K562 (cell line): ENCODE data around the gene TNFRSF13B. TPM values are rescaled to one million over a fixed set of nuclear protein-coding genes. Genes with fewer than 3 reads are reported as not detected.

Experiments used
- ATAC-seq: fragments of 200-7000 bp; cut with Tn5 transposase; 3 replicates; pipeline ENCODE4 v1.9.1; 2020; ENCODE audit warnings: moderate library complexity
- BruUV-seq: library from RNA; stranded (reverse); fragments of 400-500 nt; replicated peaks from 2 replicates; lab custom pipeline; 2021; lab: Mats Ljungman, UMichigan
- CTCF ChIA-PET: fragments of 300-600 bp; formaldehyde crosslinking; extraction: SDS; loops from one replicate; lab custom pipeline; 2021; ENCODE audit warnings: low intra/inter-chr PET ratio; lab: Yijun Ruan, JAX
- POLR2A ChIA-PET: fragments of 300-600, 350-650 bp; sonication (Branson Sonifier 250); formaldehyde crosslinking; extraction: SDS; loops from one replicate; lab custom pipeline; 2021; ENCODE audit warnings: antibody characterized with exemption, inconsistent platforms; lab: Yijun Ruan, JAX
- DNase-seq, 4 experiments: peaks; one replicate each; pipeline versions ENCODE4 v3.0.0 to v3.0.0-alpha.2; 2011 to 2018; ENCODE audit warnings: low spot score in 3 of 4, mixed read lengths in 3 of 4; ENCODE audit errors: extremely low read depth in 1 of 4
- FAIRE-seq: peaks from 2 replicates; lab custom pipeline; 2011; peaks lifted over from hg19 to GRCh38; lab: Jason Lieb, UNC
- H2AFZ ChIP-seq: 2 replicates; pipeline ENCODE4 v1.6.0; 2011; ENCODE audit warnings: low read depth, low read length, control low read depth, inconsistent platforms
- H3K27ac ChIP-seq: fragments of 200-600 bp; 3 replicates; pipeline ENCODE4 v1.8.0; 2011; ENCODE audit warnings: low read depth, mild to moderate bottlenecking, control low read depth, inconsistent platforms, low read length, moderate library complexity, mixed read lengths; ENCODE audit errors: extremely low read depth
- H3K27me3 ChIP-seq, 2 experiments: fragments of 300-600 bp in 1 of 2; 2 replicates in 1 of 2; 3 replicates in 1 of 2; pipeline versions ENCODE4 v1.6.0 to v1.8.0; 2011; ENCODE audit warnings: inconsistent platforms in 2 of 2, low read length in 2 of 2, mild to moderate bottlenecking in 1 of 2, mixed read lengths in 1 of 2, moderate library complexity in 1 of 2; ENCODE audit not compliant: control insufficient read depth in 2 of 2, insufficient read depth in 2 of 2
- H3K36me3 ChIP-seq: fragments of 300-600 bp; 3 replicates; pipeline ENCODE4 v1.8.0; 2011; ENCODE audit warnings: mild to moderate bottlenecking, low read length, inconsistent platforms; ENCODE audit not compliant: control insufficient read depth, insufficient read depth
- H3K4me1 ChIP-seq, 2 experiments: fragments of 200-600 bp in 1 of 2; replicated peaks in 1 of 2; 2 replicates in 1 of 2; 3 replicates in 1 of 2; pipeline versions ENCODE4 v1.5.1 to v1.8.0; 2011; ENCODE audit warnings: inconsistent platforms in 2 of 2, low read length in 2 of 2, mild to moderate bottlenecking in 1 of 2, mixed read lengths in 1 of 2, moderate library complexity in 1 of 2; ENCODE audit not compliant: control insufficient read depth in 2 of 2, insufficient read depth in 2 of 2
- H3K4me2 ChIP-seq: 2 replicates; pipeline ENCODE4 v1.6.1; 2011; ENCODE audit warnings: low read length, control low read depth, inconsistent platforms, mixed read lengths; ENCODE audit not compliant: insufficient read depth
- H3K4me3 ChIP-seq: fragments of 200-600 bp; sonication (generic), shearing (Covaris generic); 2 replicates; pipeline ENCODE4 v1.5.1; 2016; ENCODE audit warnings: control low read depth, inconsistent platforms
- H3K79me2 ChIP-seq: fragments of 200-600 bp; 3 replicates; pipeline ENCODE4 v1.8.0; 2011; ENCODE audit warnings: low read length, inconsistent platforms; ENCODE audit not compliant: control insufficient read depth, insufficient read depth
- H3K9ac ChIP-seq, 2 experiments: 2 replicates each; pipeline versions ENCODE4 v1.6.0 to v1.6.1; 2011; ENCODE audit warnings: low read depth in 2 of 2, low read length in 2 of 2, control low read depth in 1 of 2, inconsistent platforms in 1 of 2, mild to moderate bottlenecking in 1 of 2, mixed read lengths in 1 of 2; ENCODE audit not compliant: insufficient read depth in 1 of 2
- H3K9me1 ChIP-seq: one replicate; pipeline ENCODE4 v1.6.0; 2011; ENCODE audit warnings: inconsistent platforms, mild to moderate bottlenecking, low read length, moderate library complexity; ENCODE audit not compliant: control insufficient read depth, insufficient read depth
- H3K9me3 ChIP-seq: replicated peaks from 2 replicates; pipeline ENCODE4 v1.5.1; 2011; ENCODE audit warnings: low read depth, low read length, inconsistent platforms; ENCODE audit not compliant: control insufficient read depth, insufficient read depth
- H4K20me1 ChIP-seq: replicated peaks from 2 replicates; pipeline ENCODE4 v1.6.1; 2011; ENCODE audit warnings: low read length, inconsistent platforms, mixed read lengths; ENCODE audit not compliant: control insufficient read depth, insufficient read depth
- ARID2 ChIP-seq: fragments of 450-650 bp; IDR thresholded peaks from 2 replicates; pipeline ENCODE4 v1.6.1; 2017; ENCODE audit warnings: antibody characterized with exemption, mild to moderate bottlenecking
- BRF1 ChIP-seq: IDR thresholded peaks from 3 replicates; pipeline ENCODE4 v1.6.1; 2011; ENCODE audit warnings: borderline replicate concordance, mild to moderate bottlenecking; ENCODE audit not compliant: insufficient read length; ENCODE audit errors: extremely low read depth
- CREB3 ChIP-seq: fragments of 450-650 bp; conservative IDR thresholded peaks from 2 replicates; pipeline ENCODE4 v1.6.1; 2016; ENCODE audit warnings: missing genetic modification characterization, low read depth, mild to moderate bottlenecking, missing compliant biosample characterization, moderate library complexity
- CSDE1 ChIP-seq, 2 experiments: fragments of 450-650 bp; IDR thresholded peaks; 2 replicates each; pipeline ENCODE4 v1.6.1; 2016; ENCODE audit warnings: mild to moderate bottlenecking in 1 of 2
- ESRRB ChIP-seq: fragments of 250-450 bp; sonication (Bioruptor Pico); IDR thresholded peaks from 2 replicates; pipeline ENCODE4 v1.5.0; 2020; ENCODE audit warnings: mild to moderate bottlenecking, moderate library complexity, borderline replicate concordance
- FOSL1 ChIP-seq: fragments of 200-800 bp; sonication (Bioruptor generic); conservative IDR thresholded peaks from 2 replicates; pipeline ENCODE4 v1.6.1; 2016; ENCODE audit warnings: missing genetic modification characterization, missing compliant biosample characterization
- FOXK2 ChIP-seq, 2 experiments: fragments of 450-650 bp; IDR thresholded peaks in 1 of 2; conservative IDR thresholded peaks in 1 of 2; 2 replicates each; pipeline ENCODE4 v1.6.1; 2016; ENCODE audit warnings: low read depth in 2 of 2, mild to moderate bottlenecking in 1 of 2
- HDAC2 ChIP-seq: fragments of 450-650 bp; IDR thresholded peaks from 2 replicates; pipeline ENCODE4 v1.6.1; 2016; ENCODE audit warnings: mild to moderate bottlenecking
- MAZ ChIP-seq, 2 experiments: fragments of 450-650 bp in 1 of 2; sonication (generic) in 1 of 2; formaldehyde crosslinking; IDR thresholded peaks in 1 of 2; conservative IDR thresholded peaks in 1 of 2; 2 replicates each; pipeline versions ENCODE4 v1.4.0 to v1.5.0; 2020; ENCODE audit warnings: mild to moderate bottlenecking in 1 of 2, missing genetic modification reagents in 1 of 2
- NCOA1 ChIP-seq: fragments of 450-650 bp; IDR thresholded peaks from 2 replicates; pipeline ENCODE4 v1.6.1; 2016; ENCODE audit warnings: low read depth
- NFE2 ChIP-seq: IDR thresholded peaks from 2 replicates; pipeline ENCODE4 v1.6.1; 2014; ENCODE audit warnings: antibody characterized with exemption, low read depth
- RBM25 ChIP-seq: fragments of 200-400 bp; formaldehyde crosslinking; IDR thresholded peaks from 2 replicates; pipeline ENCODE4 v1.6.1; 2018; ENCODE audit warnings: low read length, low read depth, moderate library complexity; ENCODE audit not compliant: severe bottlenecking
- SRSF1 ChIP-seq: fragments of 200-400 bp; formaldehyde crosslinking; IDR thresholded peaks from 2 replicates; pipeline ENCODE4 v1.6.1; 2017; ENCODE audit warnings: mild to moderate bottlenecking, low read depth, low read length, moderate library complexity
- TBP ChIP-seq: optimal IDR thresholded peaks from 2 replicates; pipeline ENCODE3; 2011; ENCODE audit warnings: low read depth, low read length, improper control_type of control experiment
- ZNF133 ChIP-seq: fragments of 250-450 bp; sonication (Bioruptor Pico); IDR thresholded peaks from 2 replicates; pipeline ENCODE4 v1.4.0; 2020; ENCODE audit warnings: mild to moderate bottlenecking
- ZNF699 ChIP-seq: fragments of 250-450 bp; sonication (Bioruptor Pico); IDR thresholded peaks from 2 replicates; pipeline ENCODE4 v1.8.0; 2021; ENCODE audit warnings: mild to moderate bottlenecking, moderate library complexity; ENCODE audit not compliant: insufficient replicate concordance
- WGBS: fragments of 100-300 bp; shearing (Covaris generic); methylation state at CpG from one replicate; pipeline ENCODE4 v1.1.6; 2016; ENCODE audit warnings: low coverage, mixed read lengths; ENCODE audit not compliant: insufficient coverage; ENCODE audit errors: missing lambda C conversion rate; 5-methylcytosine and 5-hydroxymethylcytosine counted together
- in situ Hi-C: fragments of 300-500 bp; cut with MboI; formaldehyde crosslinking; loops from 4 replicates; pipeline ENCODE4 v1.15.0; 2018; ENCODE audit warnings: inconsistent platforms, mixed read lengths
- intact Hi-C: fragments of 100-400 bp; cut with micrococcal nuclease; formaldehyde crosslinking; loops from 2 replicates; pipeline ENCODE4 v1.14.2; 2022
- polyA plus RNA-seq, 8 experiments: library from polyadenylated mRNA; depleted of rRNA in 4 of 8; stranded (reverse) in 5 of 8; unstranded in 3 of 8; fragments of >200 nt; fragmentation: Nextera tagmentation in 2 of 8; fragmentation: Illumina TruSeq in 1 of 8; extraction: Ambion mirVana in 2 of 8; extraction: Trizol in 1 of 8; gene quantifications; 2 replicates each; pipeline versions ENCODE4 v1.2.1 to v1.2.3, GENCODE V29; 2011 to 2014; ENCODE audit warnings: inconsistent platforms in 1 of 8, missing spikeins in 1 of 8
- total RNA-seq, 7 experiments: library from RNA; depleted of rRNA in 6 of 7; stranded (reverse); fragments of >200 nt in 6 of 7; fragmentation: Illumina TruSeq in 2 of 7; extraction: Trizol in 2 of 7; gene quantifications; 2 replicates each; pipeline versions ENCODE4 v1.2.1 to v1.2.3, GENCODE V29; 2011 to 2021; ENCODE audit warnings: low replicate concordance in 1 of 7
- TF ChIP-seq, protein P1 (sequence below): fragments of 450-650 bp; formaldehyde crosslinking; IDR thresholded peaks from 2 replicates; pipeline ENCODE4 v1.4.0; 2022; ENCODE audit warnings: mild to moderate bottlenecking, moderate library complexity

TNFRSF13B gene
- total and polyA plus RNA-seq, 9 of the 15 experiments (the other 6 are each of a cell fraction or from before 2014, with no cell fraction given): not detected

DNA sequence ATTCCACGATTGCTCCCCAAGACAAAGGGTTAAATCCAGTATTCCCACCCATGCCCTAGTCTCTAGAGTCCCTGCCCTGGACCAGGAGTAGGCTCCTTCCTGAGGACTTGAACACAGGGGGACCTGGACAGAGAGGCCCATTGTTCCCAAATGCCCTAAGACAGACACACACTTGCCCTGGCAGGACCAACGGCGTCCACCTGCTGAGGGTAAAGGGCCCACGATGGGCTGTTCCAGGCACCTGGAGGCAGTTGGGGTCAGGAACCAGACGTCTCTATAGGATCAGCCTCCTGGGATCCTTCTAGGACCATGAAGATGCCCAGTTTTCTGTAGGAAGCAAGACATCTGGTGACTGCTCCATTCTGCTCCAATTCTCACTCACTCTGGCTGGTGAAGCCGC is 39.3 kb downstream of the TNFRSF13B start:
- Histone ChIP-seq H4K20me1 (no peaks in the 10 kb centered on the region), H3K27me3 (peaks cover 0 to 68% of the 10 kb centered on the region in 2 experiments; a peak in 3 of 5 replicates), H3K9ac (no peak overlapping the region), H3K9me3 (no peaks in the 10 kb centered on the region), H3K79me2 (no peaks in the 10 kb centered on the region), H3K9me1 (no peaks in the 10 kb centered on the region), H3K4me3 (no peak overlapping the region), H3K4me2 (no peak overlapping the region), H3K27ac (no peak overlapping the region), H2AFZ (no peak overlapping the region), H3K36me3 (no peaks in the 10 kb centered on the region), H3K4me1 (no peaks in the 10 kb centered on the region)
- in situ Hi-C loops: no loop called here
- DNase-seq: no peak
- 2% methylated on average over 6 of the region's 6 CpGs for WGBS
- intact Hi-C loops: no loop called here
- BruUV-seq: no TSS peak
- no peak for FAIRE-seq
- CTCF ChIA-PET: no interaction called here
- TF ChIP-seq NCOA1: no peak
- no peak for TF ChIP-seq ESRRB (CRISPR knock-in tag)
- no peak for ATAC-seq
- POLR2A ChIA-PET: no interaction called here

- Histone ChIP-seq H3K4me3 (no peak overlapping the region), H4K20me1 (no peaks in the 10 kb centered on the region), H3K9me1 (no peaks in the 10 kb centered on the region), H3K27ac (no peak overlapping the region), H3K9me3 (no peaks in the 10 kb centered on the region), H3K9ac (no peak overlapping the region), H2AFZ (no peak overlapping the region), H3K36me3 (no peaks in the 10 kb centered on the region), H3K79me2 (no peaks in the 10 kb centered on the region), H3K4me1 (no peaks in the 10 kb centered on the region), H3K4me2 (no peak overlapping the region), H3K27me3 (peaks cover 0 to 68% of the 10 kb centered on the region in 2 experiments; a peak in 3 of 5 replicates)
- no peak for DNase-seq
- no TSS peak for BruUV-seq
- ChIA-PET CTCF (no interaction called here), POLR2A (no interaction called here)
- 0% methylated on average over 7 of the region's 8 CpGs for WGBS
- in situ Hi-C loops: no loop called here
- intact Hi-C loops: no loop called here
- ATAC-seq: no peak
- FAIRE-seq: no peak
- TF ChIP-seq ZNF133 (CRISPR knock-in tag): no peak
- TF ChIP-seq SRSF1: no peak
- TF ChIP-seq, protein P1, sequence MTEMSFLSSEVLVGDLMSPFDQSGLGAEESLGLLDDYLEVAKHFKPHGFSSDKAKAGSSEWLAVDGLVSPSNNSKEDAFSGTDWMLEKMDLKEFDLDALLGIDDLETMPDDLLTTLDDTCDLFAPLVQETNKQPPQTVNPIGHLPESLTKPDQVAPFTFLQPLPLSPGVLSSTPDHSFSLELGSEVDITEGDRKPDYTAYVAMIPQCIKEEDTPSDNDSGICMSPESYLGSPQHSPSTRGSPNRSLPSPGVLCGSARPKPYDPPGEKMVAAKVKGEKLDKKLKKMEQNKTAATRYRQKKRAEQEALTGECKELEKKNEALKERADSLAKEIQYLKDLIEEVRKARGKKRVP: no peak
- no peak for TF ChIP-seq BRF1
- TF ChIP-seq RBM25: no peak
- TF ChIP-seq CREB3 (tag): no peak
- TF ChIP-seq ARID2: no peak
- no peak for TF ChIP-seq FOXK2 (conservative IDR thresholded peaks at IDR 0.05 in 1 of 2, IDR thresholded peaks at IDR 0.05 in 1 of 2; ENCODE audit: low read depth in 2 of 2)
- no peak for TF ChIP-seq HDAC2
- no peak for TF ChIP-seq CSDE1 (IDR thresholded peaks at IDR 0.05)
- no peak for TF ChIP-seq ZNF699 (CRISPR knock-in tag)
- no peak for TF ChIP-seq MAZ (CRISPR knock-in tag; conservative IDR thresholded peaks at IDR 0.05 in 1 of 2, IDR thresholded peaks at IDR 0.05 in 1 of 2)
- no peak for TF ChIP-seq NFE2
- TF ChIP-seq FOSL1 (tag): no peak
- TF ChIP-seq TBP: no peak
Measured at GRCh38 chr17:16932156-16932555, 39.8 kb downstream of the TNFRSF13B start.
